IMR-90 (cell line): ENCODE results near the gene OR52N5. TPM values are rescaled to one million over a fixed set of nuclear protein-coding genes. Genes with fewer than 3 reads are reported as not detected.

ENCODE experiments used
- ATAC-seq: fragments of 200-7000 bp; cut with Tn5 transposase; 2 replicates; pipeline ENCODE4 v1.9.1; 2020; ENCODE audit warnings: low read depth, mild to moderate bottlenecking, moderate library complexity
- BruUV-seq: library from RNA; stranded (reverse); fragments of 400-500 nt; replicated peaks from 2 replicates; lab custom pipeline; 2021; lab: Mats Ljungman, UMichigan
- CTCF ChIA-PET: fragments of 300-600 bp; formaldehyde crosslinking; extraction: SDS; loops from one replicate; lab custom pipeline; 2021; ENCODE audit warnings: antibody characterized with exemption; lab: Yijun Ruan, JAX
- POLR2A ChIA-PET: fragments of 300-600 bp; sonication (Branson Sonifier 250); formaldehyde crosslinking; loops from one replicate; lab custom pipeline; 2022; ENCODE audit warnings: antibody characterized with exemption; ENCODE audit not compliant: unreplicated experiment; lab: Charles Lee
- DNase-seq: peaks from one replicate; pipeline ENCODE4 v3.0.0; 2013
- H2AFZ ChIP-seq: replicated peaks from 2 replicates; pipeline ENCODE3; 2013; ENCODE audit warnings: low read length, mild to moderate bottlenecking; ENCODE audit not compliant: poor library complexity
- H2AK5ac ChIP-seq: 2 replicates; pipeline ENCODE4 v1.6.1; 2013; ENCODE audit warnings: low read depth, low read length, inconsistent platforms
- H2AK9ac ChIP-seq: replicated peaks from 2 replicates; pipeline ENCODE3; 2013; ENCODE audit warnings: mild to moderate bottlenecking, low read depth, low read length, moderate library complexity; ENCODE audit not compliant: poor library complexity
- H2BK120ac ChIP-seq: 2 replicates; pipeline ENCODE4 v1.6.1; 2013; ENCODE audit warnings: low read depth, low read length, inconsistent platforms
- H2BK15ac ChIP-seq: 3 replicates; pipeline ENCODE4 v1.6.1; 2013; ENCODE audit warnings: low read depth, low read length, inconsistent platforms
- H2BK20ac ChIP-seq: 2 replicates; pipeline ENCODE4 v1.6.1; 2013; ENCODE audit warnings: low read depth, mild to moderate bottlenecking, inconsistent platforms, low read length, moderate library complexity
- H2BK5ac ChIP-seq: 2 replicates; pipeline ENCODE4 v1.6.1; 2013; ENCODE audit warnings: mild to moderate bottlenecking, low read depth, low read length, inconsistent platforms; ENCODE audit not compliant: poor library complexity, severe bottlenecking
- H3K14ac ChIP-seq: replicated peaks from 2 replicates; pipeline ENCODE4 v1.6.1; 2013; ENCODE audit warnings: low read depth, low read length, inconsistent platforms
- H3K18ac ChIP-seq: 2 replicates; pipeline ENCODE4 v1.6.1; 2013; ENCODE audit warnings: low read depth, low read length, control low read depth
- H3K23ac ChIP-seq: 2 replicates; pipeline ENCODE4 v1.6.1; 2013; ENCODE audit warnings: low read depth, low read length, inconsistent platforms
- H3K27ac ChIP-seq: 2 replicates; pipeline ENCODE4 v1.5.1; 2013; ENCODE audit warnings: mild to moderate bottlenecking, control low read depth, low read length; ENCODE audit not compliant: insufficient read depth
- H3K27me3 ChIP-seq: 2 replicates; pipeline ENCODE4 v1.6.1; 2013; ENCODE audit warnings: low read length; ENCODE audit not compliant: control insufficient read depth, insufficient read depth
- H3K36me3 ChIP-seq: 2 replicates; pipeline ENCODE4 v1.6.1; 2013; ENCODE audit warnings: low read length, mixed read lengths; ENCODE audit not compliant: control insufficient read depth, insufficient read depth
- H3K4ac ChIP-seq: 2 replicates; pipeline ENCODE4 v1.6.1; 2013; ENCODE audit warnings: low read depth, low read length, inconsistent platforms
- H3K4me1 ChIP-seq: 2 replicates; pipeline ENCODE4 v1.6.1; 2013; ENCODE audit warnings: low read length, mixed read lengths; ENCODE audit not compliant: control insufficient read depth, insufficient read depth
- H3K4me2 ChIP-seq: 2 replicates; pipeline ENCODE4 v1.6.1; 2013; ENCODE audit warnings: low read depth, mild to moderate bottlenecking, control low read depth, low read length, moderate library complexity
- H3K4me3 ChIP-seq: 2 replicates; pipeline ENCODE4 v1.5.1; 2013; ENCODE audit warnings: low read depth, mild to moderate bottlenecking, control low read depth, low read length, moderate library complexity; ENCODE audit not compliant: insufficient read depth
- H3K56ac ChIP-seq: 2 replicates; pipeline ENCODE4 v1.6.1; 2013; ENCODE audit warnings: low read length, inconsistent platforms; ENCODE audit not compliant: insufficient read depth; ENCODE audit errors: extremely low read depth
- H3K79me1 ChIP-seq, 2 experiments: 2 replicates each; pipeline ENCODE4 v1.6.1; 2013; ENCODE audit warnings: low read length in 2 of 2, inconsistent platforms in 1 of 2, low read depth in 1 of 2
- H3K9ac ChIP-seq: 2 replicates; pipeline ENCODE4 v1.6.1; 2013; ENCODE audit warnings: low read depth, low read length, control low read depth
- H3K9me1 ChIP-seq: 2 replicates; pipeline ENCODE4 v1.6.1; 2013; ENCODE audit warnings: low read length, inconsistent platforms; ENCODE audit not compliant: insufficient read depth
- H3K9me3 ChIP-seq: 2 replicates; pipeline ENCODE4 v1.6.1; 2013; ENCODE audit warnings: low read length; ENCODE audit not compliant: control insufficient read depth, insufficient read depth
- H4K20me1 ChIP-seq: 2 replicates; pipeline ENCODE4 v1.6.1; 2013; ENCODE audit warnings: low read length, inconsistent platforms; ENCODE audit not compliant: insufficient read depth
- H4K5ac ChIP-seq: 2 replicates; pipeline ENCODE4 v1.6.1; 2013; ENCODE audit warnings: mild to moderate bottlenecking, low read depth, low read length, control low read depth
- H4K8ac ChIP-seq, 2 experiments: 2 replicates each; pipeline ENCODE4 v1.6.1; 2013; ENCODE audit warnings: low read depth in 2 of 2, low read length in 2 of 2, control low read depth in 1 of 2, inconsistent platforms in 1 of 2
- H4K91ac ChIP-seq: 2 replicates; pipeline ENCODE4 v1.6.1; 2013; ENCODE audit warnings: low read depth, low read length, inconsistent platforms; ENCODE audit not compliant: insufficient read depth
- MAFK ChIP-seq: IDR thresholded peaks from 2 replicates; pipeline ENCODE4 v1.6.1; 2012; ENCODE audit warnings: low read depth, low read length, improper control_type of control experiment
- SMC3 ChIP-seq: fragments of 150-350 bp; IDR thresholded peaks from 2 replicates; pipeline ENCODE4 v1.6.1; 2016; ENCODE audit warnings: low read depth, mild to moderate bottlenecking, antibody characterized with exemption, low read length, moderate library complexity
- WGBS, 2 experiments: methylation state at CpG; one replicate each; pipeline versions ENCODE4 v1.1.5 to v1.1.7; 2013; ENCODE audit warnings: missing lambda C conversion rate in 2 of 2; ENCODE audit not compliant: insufficient read length in 1 of 2; ENCODE audit errors: extremely low coverage in 2 of 2; 5-methylcytosine and 5-hydroxymethylcytosine counted together
- dilution Hi-C: fragments of 300-500 bp; cut with HindIII; formaldehyde crosslinking; loops from one replicate; pipeline ENCODE4 v1.14.3; 2018; ENCODE audit warnings: low sequenced_read_pairs; ENCODE audit not compliant: unreplicated experiment
- in situ Hi-C: fragments of 300-500 bp; cut with MboI; formaldehyde crosslinking; loops from 3 replicates; pipeline ENCODE4 v1.14.3; 2019; ENCODE audit warnings: low sequenced_read_pairs, inconsistent platforms, mixed read lengths
- intact Hi-C: fragments of 100-400 bp; cut with micrococcal nuclease; formaldehyde crosslinking; loops from 2 replicates; pipeline ENCODE4 v1.10.0; 2022
- polyA plus RNA-seq, 3 experiments: library from polyadenylated mRNA; depleted of rRNA; stranded (reverse); fragments of >200 nt; gene quantifications; 2 replicates each; pipeline ENCODE4 v1.2.3, GENCODE V29; 2012; ENCODE audit warnings: low replicate concordance in 1 of 3
- total RNA-seq: library from RNA; depleted of rRNA; stranded (reverse); fragments of >200 nt; gene quantifications from 2 replicates; pipeline ENCODE4 v1.2.3, GENCODE V29; 2012

Gene OR52N5
- total and polyA plus RNA-seq, 2 of the 4 experiments (the other 2 are of a cell fraction), result not detected

DNA sequence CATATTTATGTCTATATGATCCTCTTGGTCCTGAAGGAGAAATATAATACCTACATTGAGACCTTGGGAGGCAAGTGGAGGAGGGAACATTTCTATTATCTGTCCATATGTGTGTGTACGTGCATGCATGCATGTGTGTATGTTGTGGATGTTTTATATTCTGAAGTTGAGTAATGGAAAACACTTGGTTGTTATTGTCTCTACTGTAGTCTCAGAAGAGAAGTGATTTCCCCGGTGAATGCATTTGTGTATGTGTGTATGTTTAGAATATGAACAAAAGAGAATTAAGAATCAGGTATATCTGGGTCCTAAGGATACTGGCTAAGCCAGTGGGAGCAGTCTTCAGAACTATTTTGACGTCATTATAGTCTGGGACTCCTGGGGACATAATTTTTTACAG lies 8.0 kb upstream of the OR52N5 start, which contains the start of gene OR52N1:
Gene OR52N1 (minus strand): TSS at position 101 of the 400 bp plus-strand sequence. CDS start 2,449 bp downstream, outside the sequence.
- in situ Hi-C loops (no loop called here), dilution Hi-C loops (no loop called here), intact Hi-C loops (no loop called here)
- H3K4ac ChIP-seq, result no peak within 1 kb of the TSS
- DNase-seq, result no peak
- H4K91ac ChIP-seq, result no peak within 1 kb of the TSS
- no peak within 1 kb of the TSS for H2BK120ac ChIP-seq
- H2AFZ ChIP-seq, result no peak within 1 kb of the TSS
- no peak within 1 kb of the TSS for H3K56ac ChIP-seq
- no peaks in the 10 kb centered on the region for H3K36me3 ChIP-seq
- TF ChIP-seq SMC3 (no peak), MAFK (no peak)
- H3K23ac ChIP-seq, result no peak within 1 kb of the TSS
- H3K27ac ChIP-seq, result no peak within 1 kb of the TSS
- no peaks in the 10 kb centered on the region for H3K27me3 ChIP-seq
- H2BK20ac ChIP-seq, result no peak within 1 kb of the TSS
- no peaks in the 10 kb centered on the region for H3K4me1 ChIP-seq
- no peak within 1 kb of the TSS for H2AK5ac ChIP-seq
- no peaks in the 10 kb centered on the region for H4K20me1 ChIP-seq
- no peak within 1 kb of the TSS for H3K4me3 ChIP-seq
- no peak within 1 kb of the TSS for H3K9ac ChIP-seq
- H4K5ac ChIP-seq, result no peak within 1 kb of the TSS
- no peaks in the 10 kb centered on the region for H3K9me1 ChIP-seq
- no peak within 1 kb of the TSS for H2BK15ac ChIP-seq
- H2BK5ac ChIP-seq, result no peak within 1 kb of the TSS
- no peak within 1 kb of the TSS for H2AK9ac ChIP-seq
- CTCF ChIA-PET, result no interaction called here
- no peaks in the 10 kb centered on the region for H3K79me1 ChIP-seq
- no peaks in the 10 kb centered on the region for H3K9me3 ChIP-seq
- no TSS peak for BruUV-seq
- no peak within 1 kb of the TSS for H3K18ac ChIP-seq
- H4K8ac ChIP-seq, result no peak within 1 kb of the TSS
- WGBS, 2 experiments, result 20% methylated on average over 1 of the region's 3 CpGs; no CpG with 5 or more reads in 1 of the 2 experiments
- ATAC-seq, result no peak
- no peak within 1 kb of the TSS for H3K4me2 ChIP-seq
- POLR2A ChIA-PET, result no interaction called here
- no peak within 1 kb of the TSS for H3K14ac ChIP-seq
